ENCODE measurements around the gene ATXN7. TPM values are rescaled to one million over a fixed set of nuclear protein-coding genes. Genes with fewer than 3 reads are reported as not detected.

Gene ATXN7
- total and polyA plus RNA-seq, 10 of the 15 experiments (the other 5 are each of a cell fraction or from before 2014, with no cell fraction given): 0.83 to 24.6 (median 8.5) TPM

DNA sequence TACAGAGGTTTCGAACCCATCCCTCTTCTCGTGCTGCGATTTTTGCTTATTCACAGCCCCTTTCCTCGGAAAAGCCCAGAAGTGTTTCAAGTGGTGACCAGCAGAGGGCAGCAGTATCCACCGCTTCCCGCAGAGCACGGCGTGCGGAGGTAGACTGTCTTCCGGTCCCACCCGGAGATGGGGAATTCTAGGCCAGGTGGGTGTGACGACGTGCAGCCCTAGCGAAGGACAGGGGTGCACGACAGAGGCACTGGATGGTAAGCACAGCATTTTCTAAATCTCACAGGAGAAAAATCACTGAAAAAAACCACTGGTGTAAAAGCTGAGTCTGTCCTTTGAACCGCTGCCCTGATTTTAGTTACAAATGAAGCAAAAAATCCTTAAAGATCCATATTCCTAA lies 167.1 kb downstream of the ATXN7 start (continued):
- TF ChIP-seq CHD2 (IDR thresholded peaks at IDR 0.05; ENCODE audit: borderline replicate concordance, low read depth, low read length): no peak
- no peak for TF ChIP-seq HCFC1 (IDR thresholded peaks at IDR 0.05; ENCODE audit: low read length)
- TF ChIP-seq CBFB (IDR thresholded peaks at IDR 0.05; ENCODE audit: low read depth): no peak
- TF ChIP-seq KLF5 (IDR thresholded peaks at IDR 0.05; ENCODE audit: partially characterized antibody): no peak
- 0 out of 2 replicates have a peak, but pooled peaks have one; percentile 22 for TF ChIP-seq RAD51 (IDR thresholded peaks at IDR 0.05)
- TF ChIP-seq, protein P1, sequence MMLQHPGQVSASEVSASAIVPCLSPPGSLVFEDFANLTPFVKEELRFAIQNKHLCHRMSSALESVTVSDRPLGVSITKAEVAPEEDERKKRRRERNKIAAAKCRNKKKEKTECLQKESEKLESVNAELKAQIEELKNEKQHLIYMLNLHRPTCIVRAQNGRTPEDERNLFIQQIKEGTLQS (IDR thresholded peaks at IDR 0.05; ENCODE audit: borderline replicate concordance, extremely low read depth, low read depth, low read length): no peak
- TF ChIP-seq NBN (IDR thresholded peaks at IDR 0.05): peak; percentile 61; the same call in 1 of the 2 replicates
- TF ChIP-seq MXI1 (IDR thresholded peaks at IDR 0.05; ENCODE audit: low read depth, low read length): no peak; the same call in 1 of the 2 replicates
- TF ChIP-seq EED (IDR thresholded peaks at IDR 0.05; ENCODE audit: low read depth): peak; percentile 46; the same call in 1 of the 2 replicates
- no peak for TF ChIP-seq MEF2A (IDR thresholded peaks at IDR 0.05; ENCODE audit: insufficient read depth, low read depth, low read length)
- no peak for TF ChIP-seq MEF2B (IDR thresholded peaks at IDR 0.05; ENCODE audit: partially characterized antibody, poor library complexity, severe bottlenecking)
- TF ChIP-seq, protein P2, sequence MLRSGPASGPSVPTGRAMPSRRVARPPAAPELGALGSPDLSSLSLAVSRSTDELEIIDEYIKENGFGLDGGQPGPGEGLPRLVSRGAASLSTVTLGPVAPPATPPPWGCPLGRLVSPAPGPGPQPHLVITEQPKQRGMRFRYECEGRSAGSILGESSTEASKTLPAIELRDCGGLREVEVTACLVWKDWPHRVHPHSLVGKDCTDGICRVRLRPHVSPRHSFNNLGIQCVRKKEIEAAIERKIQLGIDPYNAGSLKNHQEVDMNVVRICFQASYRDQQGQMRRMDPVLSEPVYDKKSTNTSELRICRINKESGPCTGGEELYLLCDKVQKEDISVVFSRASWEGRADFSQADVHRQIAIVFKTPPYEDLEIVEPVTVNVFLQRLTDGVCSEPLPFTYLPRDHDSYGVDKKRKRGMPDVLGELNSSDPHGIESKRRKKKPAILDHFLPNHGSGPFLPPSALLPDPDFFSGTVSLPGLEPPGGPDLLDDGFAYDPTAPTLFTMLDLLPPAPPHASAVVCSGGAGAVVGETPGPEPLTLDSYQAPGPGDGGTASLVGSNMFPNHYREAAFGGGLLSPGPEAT (IDR thresholded peaks at IDR 0.05; ENCODE audit: low read depth): peak; percentile 51; the same call in 1 of the 2 replicates
- no peak for TF ChIP-seq HDAC2 (IDR thresholded peaks at IDR 0.05)
- TF ChIP-seq, protein P3, sequence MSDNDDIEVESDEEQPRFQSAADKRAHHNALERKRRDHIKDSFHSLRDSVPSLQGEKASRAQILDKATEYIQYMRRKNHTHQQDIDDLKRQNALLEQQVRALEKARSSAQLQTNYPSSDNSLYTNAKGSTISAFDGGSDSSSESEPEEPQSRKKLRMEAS (IDR thresholded peaks at IDR 0.05; ENCODE audit: low read depth, low read length): peak; percentile 49; the same call in 1 of the 2 replicates
- TF ChIP-seq IKZF1 (conservative IDR thresholded peaks at IDR 0.05): peak; percentile 75
- TF ChIP-seq STAT1 (conservative IDR thresholded peaks at IDR 0.05): no peak
- TF ChIP-seq RUNX3 (IDR thresholded peaks at IDR 0.05; ENCODE audit: low read length): peak; percentile 63
- no peak for TF ChIP-seq CHD1 (IDR thresholded peaks at IDR 0.05; ENCODE audit: low read depth, low read length)
- TF ChIP-seq EGR1 (IDR thresholded peaks at IDR 0.05; ENCODE audit: borderline replicate concordance in 1 of 2, low read depth in 2 of 2, low read length in 2 of 2): 0 out of 3 replicates have a peak, but pooled peaks of 1 of the 2 experiments have one; percentile 11
- 0 out of 2 replicates have a peak, but pooled peaks have one; percentile 43 for TF ChIP-seq ZSCAN29 (IDR thresholded peaks at IDR 0.05)
- TF ChIP-seq, protein P4, sequence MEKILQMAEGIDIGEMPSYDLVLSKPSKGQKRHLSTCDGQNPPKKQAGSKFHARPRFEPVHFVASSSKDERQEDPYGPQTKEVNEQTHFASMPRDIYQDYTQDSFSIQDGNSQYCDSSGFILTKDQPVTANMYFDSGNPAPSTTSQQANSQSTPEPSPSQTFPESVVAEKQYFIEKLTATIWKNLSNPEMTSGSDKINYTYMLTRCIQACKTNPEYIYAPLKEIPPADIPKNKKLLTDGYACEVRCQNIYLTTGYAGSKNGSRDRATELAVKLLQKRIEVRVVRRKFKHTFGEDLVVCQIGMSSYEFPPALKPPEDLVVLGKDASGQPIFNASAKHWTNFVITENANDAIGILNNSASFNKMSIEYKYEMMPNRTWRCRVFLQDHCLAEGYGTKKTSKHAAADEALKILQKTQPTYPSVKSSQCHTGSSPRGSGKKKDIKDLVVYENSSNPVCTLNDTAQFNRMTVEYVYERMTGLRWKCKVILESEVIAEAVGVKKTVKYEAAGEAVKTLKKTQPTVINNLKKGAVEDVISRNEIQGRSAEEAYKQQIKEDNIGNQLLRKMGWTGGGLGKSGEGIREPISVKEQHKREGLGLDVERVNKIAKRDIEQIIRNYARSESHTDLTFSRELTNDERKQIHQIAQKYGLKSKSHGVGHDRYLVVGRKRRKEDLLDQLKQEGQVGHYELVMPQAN (conservative IDR thresholded peaks at IDR 0.05): 0 out of 2 replicates have a peak, but pooled peaks have one; percentile 11
- TF ChIP-seq ZNF622 (IDR thresholded peaks at IDR 0.05): no peak
- peak; percentile 60 for TF ChIP-seq DPF2 (IDR thresholded peaks at IDR 0.05)
- TF ChIP-seq IKZF2 (IDR thresholded peaks at IDR 0.05): peak; percentile 52; a peak in 2 of 4 replicates
- no peak for TF ChIP-seq RCOR1 (conservative IDR thresholded peaks at IDR 0.05; ENCODE audit: low read depth, low read length)
- no peak for TF ChIP-seq SIN3A (IDR thresholded peaks at IDR 0.05; ENCODE audit: low read depth, low read length)
- TF ChIP-seq ZNF274 (IDR thresholded peaks at IDR 0.05; ENCODE audit: insufficient read depth, insufficient read length): no peak
- TF ChIP-seq, protein P5, sequence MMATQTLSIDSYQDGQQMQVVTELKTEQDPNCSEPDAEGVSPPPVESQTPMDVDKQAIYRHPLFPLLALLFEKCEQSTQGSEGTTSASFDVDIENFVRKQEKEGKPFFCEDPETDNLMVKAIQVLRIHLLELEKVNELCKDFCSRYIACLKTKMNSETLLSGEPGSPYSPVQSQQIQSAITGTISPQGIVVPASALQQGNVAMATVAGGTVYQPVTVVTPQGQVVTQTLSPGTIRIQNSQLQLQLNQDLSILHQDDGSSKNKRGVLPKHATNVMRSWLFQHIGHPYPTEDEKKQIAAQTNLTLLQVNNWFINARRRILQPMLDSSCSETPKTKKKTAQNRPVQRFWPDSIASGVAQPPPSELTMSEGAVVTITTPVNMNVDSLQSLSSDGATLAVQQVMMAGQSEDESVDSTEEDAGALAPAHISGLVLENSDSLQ (IDR thresholded peaks at IDR 0.05): no peak
- no peak for TF ChIP-seq SUZ12 (IDR thresholded peaks at IDR 0.05; ENCODE audit: unreplicated experiment)

All from GM12878 (cell line).